ENCODE data around the gene IRF8.
"Not testable (repeated sequence)": the region's sequence is repeated elsewhere in the genome, so short reads cannot be mapped to it uniquely, and the experiment has no call there.

The IRF8 gene, protein sequence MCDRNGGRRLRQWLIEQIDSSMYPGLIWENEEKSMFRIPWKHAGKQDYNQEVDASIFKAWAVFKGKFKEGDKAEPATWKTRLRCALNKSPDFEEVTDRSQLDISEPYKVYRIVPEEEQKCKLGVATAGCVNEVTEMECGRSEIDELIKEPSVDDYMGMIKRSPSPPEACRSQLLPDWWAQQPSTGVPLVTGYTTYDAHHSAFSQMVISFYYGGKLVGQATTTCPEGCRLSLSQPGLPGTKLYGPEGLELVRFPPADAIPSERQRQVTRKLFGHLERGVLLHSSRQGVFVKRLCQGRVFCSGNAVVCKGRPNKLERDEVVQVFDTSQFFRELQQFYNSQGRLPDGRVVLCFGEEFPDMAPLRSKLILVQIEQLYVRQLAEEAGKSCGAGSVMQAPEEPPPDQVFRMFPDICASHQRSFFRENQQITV

DNA sequence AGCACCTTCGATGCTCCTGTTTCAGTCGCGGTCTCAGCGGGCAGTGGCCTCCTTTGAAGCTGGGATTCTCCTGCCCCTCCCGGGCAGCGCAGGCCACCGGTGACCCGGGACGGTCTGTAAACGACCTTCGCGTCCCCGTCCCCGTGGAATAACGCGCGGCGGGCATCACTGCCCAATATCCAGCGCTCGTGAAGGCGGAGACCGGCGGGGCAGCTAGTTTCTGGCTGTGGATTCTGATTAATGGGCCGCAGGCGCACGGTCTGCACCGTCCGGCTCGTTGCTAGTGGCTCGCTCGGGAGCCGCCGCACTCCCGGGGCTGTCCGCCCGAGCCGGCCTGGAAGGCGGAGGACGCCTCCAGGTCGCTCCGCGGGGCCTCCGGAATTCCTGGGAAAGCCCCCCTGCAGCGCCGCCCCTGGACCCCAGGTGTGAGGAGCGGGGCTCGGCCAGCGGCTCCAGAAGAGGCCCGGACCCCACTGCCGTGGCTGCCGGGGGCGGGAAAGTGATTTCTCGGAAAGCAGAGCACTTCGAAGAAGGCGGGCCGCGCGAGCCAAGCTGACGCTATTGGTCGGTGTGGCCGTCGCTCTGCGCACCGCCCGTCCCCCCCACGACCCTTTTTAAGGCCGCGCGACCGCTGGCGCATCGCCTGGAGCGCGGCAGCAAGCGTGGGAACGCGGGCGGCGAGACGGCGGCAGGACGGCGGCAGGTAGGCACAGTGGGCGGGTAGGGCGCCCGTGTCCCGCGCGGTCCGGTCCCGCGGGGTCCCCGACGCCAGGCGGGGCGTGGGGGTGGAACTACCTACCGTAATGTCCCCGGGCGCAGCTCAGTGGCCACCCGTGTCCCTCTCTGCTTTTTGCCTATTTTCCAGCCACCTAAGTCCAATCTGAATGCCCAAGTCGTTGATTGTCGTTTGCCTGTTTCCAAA, at the start of gene IRF8:
Gene IRF8 (plus strand): TSS at position 642 of the 922 bp plus-strand sequence. CDS start 3,854 bp downstream, outside the sequence.
- peak in 29 of 56 donors; percentile 4 to 63 (median 23) for DNase-seq

DNA sequence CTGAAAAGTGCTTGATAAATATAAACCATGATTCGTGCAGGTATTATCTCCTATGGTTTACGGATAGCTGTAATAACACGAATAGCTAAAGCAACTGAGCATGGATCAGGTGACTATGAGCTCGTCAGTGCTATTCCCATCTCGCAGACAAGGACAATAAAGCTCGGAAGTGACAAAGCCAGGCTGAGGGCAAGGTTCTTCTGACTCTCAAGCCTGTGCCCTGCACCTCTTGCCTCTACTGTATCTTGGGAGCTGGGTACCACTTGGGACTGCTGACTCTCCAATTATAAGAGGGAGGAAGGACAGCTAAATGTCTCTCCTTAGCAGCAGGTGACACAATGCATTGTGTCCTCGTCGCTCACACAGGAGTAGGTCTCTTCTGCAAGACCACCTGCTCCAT, 49.6 kb upstream of the IRF8 start:
- no peak for DNase-seq

DNA sequence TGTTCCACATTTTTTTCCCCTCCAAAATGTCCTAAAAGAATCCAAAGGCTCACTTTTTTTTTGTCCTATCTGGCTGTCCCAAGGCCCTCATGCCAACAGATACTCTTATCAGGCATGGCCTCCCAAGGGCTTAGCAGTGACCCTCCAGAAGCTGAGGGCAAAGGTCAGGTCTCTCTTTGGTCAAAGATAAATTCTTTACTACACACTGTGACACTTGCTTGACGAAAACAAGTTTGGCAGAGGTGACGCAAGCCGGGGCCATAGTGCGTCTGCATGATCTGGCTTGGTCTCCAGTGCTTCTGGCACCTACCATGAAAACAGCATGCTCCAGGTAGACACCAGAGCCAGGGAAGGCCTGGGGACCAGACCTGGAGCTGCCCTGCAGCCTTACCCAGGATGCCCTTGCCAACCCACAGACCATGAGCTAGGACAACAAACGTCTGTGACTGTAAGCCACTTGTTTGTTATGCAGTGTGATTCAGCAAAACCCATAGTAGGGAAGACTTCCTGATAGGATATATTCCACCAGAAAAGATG, 48.5 kb upstream of the IRF8 start:
- no peak for DNase-seq

DNA sequence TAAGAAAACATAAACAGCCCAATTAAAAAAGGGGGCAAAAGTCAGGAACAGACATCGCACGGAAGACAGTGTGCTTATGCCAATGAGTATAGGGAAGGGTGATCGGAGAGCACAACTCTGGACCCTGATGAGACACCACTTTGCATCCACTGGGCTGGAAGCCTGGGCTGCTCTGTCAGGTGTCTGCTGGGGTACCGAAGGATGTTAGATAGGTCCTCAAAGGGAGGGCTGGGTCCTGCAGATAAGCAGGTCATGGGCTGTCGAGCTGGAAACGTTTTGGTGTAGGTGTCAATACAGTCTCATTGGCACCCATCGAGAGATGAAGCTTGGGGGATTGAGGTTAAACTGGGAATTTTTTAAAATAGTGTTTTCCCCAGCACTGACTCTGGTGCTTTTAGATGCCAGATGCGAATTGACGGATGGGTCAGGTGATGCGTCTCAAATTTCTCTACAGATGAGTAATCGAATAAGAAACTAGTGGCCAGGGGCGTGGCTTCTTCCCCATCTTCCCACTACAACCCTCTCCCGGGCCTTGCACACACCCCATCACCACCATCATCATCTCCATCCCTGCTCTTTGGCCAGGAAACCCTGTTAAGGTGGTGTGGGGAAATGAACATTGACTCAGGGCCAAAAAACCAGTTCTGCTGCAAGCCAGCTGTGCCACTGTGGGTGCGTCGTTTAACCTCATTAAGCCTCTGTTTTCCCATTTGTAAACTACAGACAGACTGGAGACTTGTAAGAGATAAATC, 47.8 kb upstream of the IRF8 start:
- DNase-seq, result no peak

DNA sequence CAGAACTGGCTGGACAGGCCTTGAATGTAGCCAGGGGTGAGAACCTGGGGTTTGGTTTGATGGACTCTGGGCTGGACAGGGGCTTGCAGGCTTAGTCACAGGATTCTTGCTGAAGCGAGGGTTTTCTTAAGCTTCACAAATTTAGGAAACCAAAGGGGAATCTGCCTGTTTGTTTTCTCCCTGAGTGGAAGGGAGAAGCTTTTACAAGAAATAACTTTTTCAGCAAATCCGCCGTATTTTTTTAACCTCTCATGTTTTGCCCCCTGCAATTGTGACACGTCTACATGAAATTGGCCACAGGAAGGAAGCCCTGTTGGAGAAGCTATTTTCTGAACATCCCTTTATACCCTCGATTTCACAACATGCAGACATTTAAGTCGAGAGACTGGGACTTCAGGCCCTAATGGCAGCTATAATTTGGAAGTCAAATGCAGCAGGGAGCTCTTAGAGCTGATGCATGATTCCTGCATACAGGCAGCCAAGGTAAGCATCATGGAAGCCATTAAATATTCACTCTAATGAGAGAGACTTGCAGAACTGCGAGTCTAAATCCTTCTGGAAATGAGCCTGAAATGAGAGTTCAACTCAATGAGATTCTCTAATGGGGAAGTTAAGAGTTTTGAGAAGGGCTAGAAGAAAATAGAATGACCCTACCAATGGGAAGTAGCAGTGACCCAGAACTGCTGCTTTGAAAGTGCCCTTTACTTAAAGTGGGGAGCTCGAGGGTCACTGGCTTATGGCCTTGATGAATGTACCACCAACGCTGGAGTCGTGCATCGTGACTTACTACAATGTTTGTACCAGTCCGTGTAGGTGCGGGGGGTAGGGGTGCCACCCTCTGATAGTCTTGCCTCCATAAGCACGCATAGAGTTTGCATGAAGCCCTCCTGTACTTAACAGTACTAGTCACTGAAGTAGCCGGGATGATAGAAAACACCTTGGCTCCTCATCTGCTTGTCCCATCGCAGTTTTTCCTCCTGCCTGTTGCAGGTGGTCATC, 45.1 kb upstream of the IRF8 start:
- DNase-seq, result peak in 2 of 56 donors; percentile 20 to 29

DNA sequence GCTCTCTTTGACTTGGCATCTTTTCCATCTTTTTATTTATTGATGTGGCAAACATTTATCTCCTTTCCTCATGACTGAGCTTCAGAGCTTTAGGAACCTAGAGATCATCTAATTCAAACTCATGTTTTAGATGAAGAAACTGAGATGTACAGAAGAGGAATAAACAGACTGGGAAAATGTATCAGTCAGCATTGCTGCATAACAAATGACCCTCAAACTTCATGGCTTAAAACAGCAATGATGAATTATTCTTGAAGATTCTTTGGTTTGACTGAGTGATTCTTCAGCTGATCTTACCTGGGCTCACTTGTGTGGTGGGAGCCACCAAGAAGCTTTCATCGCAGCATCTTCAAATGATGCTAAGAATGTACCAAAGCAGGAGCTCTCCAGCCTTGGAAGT, 44.0 kb upstream of the IRF8 start:
- DNase-seq, result no peak

DNA sequence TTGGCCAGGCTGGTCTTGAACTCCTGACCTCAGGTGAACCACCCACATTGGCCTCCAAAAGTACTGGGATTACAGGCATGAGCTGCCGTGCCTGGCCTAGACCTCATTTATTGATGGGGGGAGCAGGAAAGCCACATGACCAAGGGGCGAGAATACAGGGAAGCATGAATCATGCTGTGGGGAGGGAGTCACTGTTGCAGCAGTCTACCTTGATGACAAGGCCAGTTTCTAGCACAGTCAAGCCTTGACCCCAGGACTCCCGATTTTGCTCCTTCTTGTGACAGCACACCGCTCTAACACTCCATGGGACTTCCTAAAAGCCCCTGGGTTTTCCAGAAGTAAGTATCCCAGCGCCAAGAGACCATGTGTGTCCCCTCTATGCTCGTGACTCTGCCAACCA, 42.9 kb upstream of the IRF8 start:
- DNase-seq, result no peak

DNA sequence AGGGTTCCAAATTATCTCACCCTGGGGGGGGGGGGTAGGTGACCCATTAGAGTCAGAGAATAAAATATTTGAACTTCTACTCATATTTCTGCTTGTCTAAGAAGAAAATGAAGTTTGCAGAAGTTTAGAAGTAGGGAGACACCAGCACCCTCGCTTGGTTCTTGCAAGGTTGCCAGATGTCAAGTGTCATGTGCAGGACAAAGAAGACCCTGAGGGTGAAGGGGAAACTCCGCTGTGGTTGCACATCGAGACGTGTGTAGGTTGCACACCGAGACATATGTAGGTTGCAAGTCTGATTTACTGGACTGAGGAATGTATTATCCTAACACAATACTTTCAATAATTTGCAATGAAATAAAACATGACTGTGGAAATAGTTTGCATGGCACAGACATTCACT, 42.4 kb upstream of the IRF8 start:
- no peak for DNase-seq

DNA sequence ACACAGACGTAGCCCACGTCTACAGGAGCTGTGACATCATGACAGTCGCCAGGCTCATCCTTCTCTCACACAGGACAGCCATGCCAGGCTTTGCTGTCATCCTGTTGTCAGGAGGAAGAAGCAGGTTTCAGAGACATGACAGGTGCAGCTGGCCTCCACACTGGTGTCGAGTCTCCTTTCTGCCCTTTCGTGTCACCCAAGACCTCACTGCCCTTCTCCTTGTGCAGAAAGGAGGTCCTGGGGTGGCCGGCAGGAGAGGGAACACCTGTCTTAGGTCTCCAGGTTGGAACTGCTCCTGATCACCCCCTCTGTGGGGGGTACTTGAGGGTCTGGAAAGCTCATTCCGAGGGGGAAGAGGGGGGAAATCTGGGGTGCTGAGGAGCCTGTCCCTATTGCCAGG, 41.6 kb upstream of the IRF8 start:
- no peak for DNase-seq

DNA sequence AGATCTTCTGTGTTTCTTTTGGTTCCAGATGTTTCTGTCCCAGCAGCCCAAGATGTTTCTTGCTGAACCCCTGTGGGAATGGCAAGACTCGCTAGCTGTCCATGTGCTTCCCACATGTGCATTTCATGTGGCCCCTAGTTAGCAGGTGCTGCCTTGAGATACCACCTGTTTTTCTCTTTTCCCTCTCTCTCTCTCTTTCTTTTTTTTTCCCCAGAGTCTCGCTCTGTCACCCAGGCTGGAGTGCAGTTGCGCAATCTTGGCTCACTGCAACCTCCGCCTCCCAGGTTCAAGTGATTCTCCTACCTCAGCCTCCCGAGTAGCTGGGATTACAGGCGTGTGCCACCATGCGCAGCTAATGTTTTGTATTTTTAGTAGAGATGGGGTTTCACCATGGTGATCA, 40.4 kb upstream of the IRF8 start:
- DNase-seq, result not testable (repeated sequence)

DNA sequence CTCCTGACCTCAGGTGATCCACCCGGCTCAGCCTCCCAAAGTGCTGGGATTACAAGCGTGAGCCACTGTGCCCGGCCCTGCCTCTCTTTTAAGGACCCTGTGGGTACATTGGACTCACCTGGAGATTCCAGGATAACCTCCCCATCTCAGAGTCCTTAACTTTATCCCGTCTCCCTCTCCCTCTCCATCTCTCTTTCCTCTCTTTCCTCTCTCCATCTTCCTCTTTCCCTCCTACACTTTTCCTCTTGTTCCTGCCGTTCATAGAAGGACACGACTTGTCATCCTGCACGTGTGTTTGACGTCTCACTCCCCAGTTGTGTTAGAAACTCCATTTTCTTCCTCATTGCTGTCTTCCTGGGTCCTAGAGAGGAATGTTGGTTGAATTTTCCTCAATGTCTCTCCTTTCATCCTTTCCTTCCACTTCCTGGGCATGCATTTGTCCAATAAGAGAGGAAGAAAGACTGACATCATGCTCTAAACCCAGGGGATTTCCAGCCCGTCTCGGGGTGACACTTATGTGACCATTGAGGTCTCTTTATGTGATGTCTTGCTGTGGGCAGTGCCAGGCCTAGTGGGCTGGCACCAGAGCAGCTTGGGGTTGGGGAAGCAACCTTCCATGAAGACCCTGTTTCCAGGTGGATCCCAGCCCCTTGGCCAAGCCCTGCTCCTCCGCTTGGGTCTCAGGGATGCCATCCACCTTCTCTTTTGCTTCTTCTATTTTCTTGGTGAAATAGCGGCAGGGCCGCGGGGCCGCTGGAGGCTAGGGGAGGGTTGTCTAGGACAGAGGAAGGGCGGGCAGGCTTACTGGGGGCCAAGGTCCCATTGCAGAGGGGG, 39.8 kb upstream of the IRF8 start:
- no peak for DNase-seq

DNA sequence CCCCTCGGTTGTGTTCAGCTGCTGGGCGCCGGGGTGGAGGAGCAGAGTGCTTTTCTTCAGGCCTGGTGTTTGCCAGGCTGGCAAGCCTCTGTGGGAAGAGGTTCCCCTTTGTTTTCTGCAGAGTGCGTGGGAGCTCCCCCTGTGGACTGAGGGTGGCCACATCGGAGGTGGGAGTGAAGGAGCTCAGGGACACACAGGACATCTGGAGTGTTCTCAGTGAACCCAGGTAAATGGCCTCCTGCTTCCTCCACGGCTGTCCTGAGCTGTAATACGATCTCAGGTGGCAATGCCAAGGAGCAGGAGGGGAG, 39.2 kb upstream of the IRF8 start:
- DNase-seq, result no peak

DNA sequence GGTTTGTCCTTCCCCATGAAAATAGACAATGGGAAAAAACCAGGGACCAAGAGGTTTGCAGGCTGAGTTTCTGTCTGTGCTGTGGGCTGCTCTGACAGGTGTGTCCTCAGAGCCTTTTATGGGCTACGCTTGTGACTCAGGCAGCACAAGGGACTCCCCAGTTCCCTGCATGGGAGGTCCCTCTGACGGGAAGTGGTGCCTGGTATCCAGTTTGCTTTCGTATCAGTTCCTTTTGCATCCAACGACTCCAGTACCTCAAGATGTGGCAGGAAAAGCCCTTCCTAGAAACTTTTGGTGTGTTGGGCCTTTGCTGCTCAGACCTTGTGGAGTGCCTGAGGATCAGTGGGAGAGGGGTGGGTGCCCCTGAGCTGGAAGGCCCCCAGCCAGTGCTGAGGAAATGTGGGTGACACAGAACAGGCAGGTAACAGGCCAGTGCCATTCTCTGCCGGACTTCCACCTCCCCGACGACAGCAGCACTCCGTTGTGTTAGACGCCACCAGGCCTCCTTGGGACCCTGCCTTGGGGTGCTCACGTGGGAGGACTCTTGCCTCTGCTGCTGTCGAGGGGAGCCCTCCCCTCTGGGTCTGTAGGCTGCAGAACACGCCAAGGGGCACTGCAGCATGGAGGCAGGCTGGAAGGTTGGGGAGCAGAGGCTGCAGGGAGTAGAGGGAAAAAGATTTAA, 38.4 kb upstream of the IRF8 start:
- DNase-seq, result no peak

DNA sequence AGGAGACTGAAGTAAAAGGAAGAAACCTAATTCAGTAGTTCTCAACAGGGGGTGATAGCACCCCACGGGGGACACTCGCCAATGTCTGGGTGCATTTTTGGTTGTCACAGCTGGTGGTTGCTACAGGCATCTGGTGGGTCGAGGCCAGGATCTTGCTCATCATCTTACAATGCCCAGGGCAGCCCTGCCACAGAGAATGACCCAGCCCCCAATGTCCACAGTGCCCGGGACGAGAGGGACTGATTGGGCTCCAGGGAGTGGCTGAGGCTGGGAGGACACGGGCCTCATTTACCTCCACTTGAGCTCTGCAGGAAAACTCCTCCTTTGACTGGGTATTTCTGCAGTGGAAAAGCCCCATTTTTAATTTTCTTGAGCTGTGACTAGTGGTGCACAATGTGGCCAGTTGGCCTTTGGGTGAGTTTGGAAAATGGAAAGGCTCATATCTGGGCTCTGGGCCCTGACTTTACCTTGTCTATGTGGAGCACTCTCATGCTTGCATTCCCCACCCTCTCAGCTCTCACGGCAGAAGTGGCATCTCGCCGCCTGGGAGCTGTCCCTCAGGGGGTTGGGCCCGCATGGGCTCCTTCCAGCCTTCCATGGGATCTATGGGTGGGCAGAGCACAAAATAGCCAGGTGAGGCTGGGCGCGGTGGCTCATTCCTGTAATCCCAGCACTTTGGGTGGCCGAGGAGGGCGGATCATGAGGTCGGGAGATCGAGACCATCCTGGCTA, 37.7 kb upstream of the IRF8 start:
- DNase-seq, result no peak

DNA sequence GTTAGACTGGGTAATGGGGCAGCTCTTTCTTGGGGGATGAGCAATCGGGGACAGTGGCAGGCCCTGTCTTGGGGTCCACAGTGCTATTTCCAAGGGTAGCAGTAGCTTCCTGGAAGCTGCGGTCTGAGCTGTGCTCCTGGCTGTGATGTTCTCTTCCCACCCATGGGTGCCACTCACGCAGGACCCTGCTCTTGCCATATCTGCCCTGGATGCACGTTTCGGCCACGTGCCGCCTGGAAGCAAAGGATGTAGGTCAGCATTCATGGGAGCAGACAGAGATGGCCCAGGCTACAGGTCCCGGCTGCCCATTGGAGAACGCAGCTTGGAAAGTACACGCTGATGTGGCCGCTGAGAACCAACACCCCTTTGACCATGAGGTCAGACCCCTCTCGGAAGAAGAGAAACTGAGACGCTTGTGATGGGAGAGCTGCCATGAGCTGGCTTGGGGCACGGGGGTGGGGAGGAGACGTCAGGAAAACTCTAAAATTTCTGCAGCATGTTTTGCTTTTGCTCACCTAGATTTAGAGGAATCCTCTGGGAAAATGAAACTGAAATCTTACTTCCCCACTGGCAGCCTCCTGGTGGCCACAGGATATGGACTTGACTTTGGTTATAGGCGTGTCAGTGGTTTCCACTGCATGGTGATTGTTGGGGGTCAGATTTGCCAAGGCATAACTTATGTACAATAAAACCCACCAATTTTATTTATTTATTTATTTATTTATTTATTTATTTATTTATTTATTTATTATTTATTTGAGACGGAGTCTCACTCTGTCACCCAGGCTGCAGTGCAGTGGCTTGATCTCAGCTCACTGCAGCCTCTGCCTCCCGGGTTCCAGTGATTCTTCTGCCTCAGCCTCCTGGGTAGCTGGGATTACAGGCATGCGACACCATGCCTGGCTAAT, 36.2 kb upstream of the IRF8 start:
- DNase-seq, result no peak

DNA sequence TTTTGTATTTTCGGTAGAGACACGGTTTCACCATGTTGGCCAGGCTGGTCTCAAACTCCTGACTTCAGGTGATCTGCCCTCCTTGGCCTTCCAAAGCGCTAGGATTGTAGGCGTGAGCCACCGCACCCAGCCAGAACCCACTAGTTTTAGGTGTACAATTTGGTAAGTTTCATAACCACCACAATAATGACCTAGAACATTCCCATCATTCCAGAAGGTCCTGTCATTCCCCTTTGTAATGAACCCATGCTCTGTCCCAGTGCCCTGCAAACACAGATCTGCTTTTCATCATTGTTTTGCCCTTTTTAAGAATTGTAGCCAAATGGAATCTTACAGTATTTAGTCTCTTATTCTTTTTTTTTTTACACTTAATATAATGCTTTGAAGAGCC, 35.6 kb upstream of the IRF8 start:
- DNase-seq, result no peak

DNA sequence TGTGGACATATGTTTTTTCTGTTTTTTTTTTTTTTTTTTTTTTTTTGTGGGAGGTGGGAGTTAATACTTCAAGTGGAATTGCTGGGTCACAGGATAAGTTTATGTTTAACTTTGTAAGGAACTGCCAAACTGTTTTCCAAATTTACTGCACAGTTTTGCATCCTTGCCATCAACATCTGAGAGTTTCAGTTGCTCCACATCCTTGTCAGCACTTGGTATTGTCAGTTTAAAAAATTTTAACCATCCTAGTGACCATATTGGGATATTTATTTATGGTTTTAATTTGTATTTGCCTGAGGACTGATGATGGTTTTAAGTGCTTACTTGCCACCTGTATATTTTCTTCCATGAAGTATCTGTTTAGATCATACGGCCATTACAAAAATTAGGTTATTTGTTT, 34.0 kb upstream of the IRF8 start:
- DNase-seq, result no peak

Measured in amygdala (tissue), 56 donors.